Measurements from ENCODE around the gene GLIS1.

GRCh38 chr1:53663529-53664300 is 75.2 kb downstream of the GLIS1 start:
- no peak for TF ChIP-seq CTCF (IDR thresholded peaks at IDR 0.05 in 4 of 5, conservative IDR thresholded peaks at IDR 0.05 in 1 of 5)
- no peak for TF ChIP-seq POLR2A (IDR thresholded peaks at IDR 0.05)
